ENCODE measurements around the gene MCUR1. TPM values are rescaled to one million over a fixed set of nuclear protein-coding genes. Genes with fewer than 3 reads are reported as not detected.
"Not testable (repeated sequence)": the region's sequence is repeated elsewhere in the genome, so short reads cannot be mapped to it uniquely, and the experiment has no call there.

The MCUR1 gene
- polyA plus RNA-seq, 4 donors, result 53.4 to 70.1 (median 63.5) TPM

GRCh38 chr6:13829419-13829818 is 15.1 kb upstream of the MCUR1 start:
- DNase-seq (ENCODE audit: low read depth in 4 of 4, low spot score in 3 of 4), result not testable (repeated sequence)

GRCh38 chr6:13828656-13829301 is 14.4 kb upstream of the MCUR1 start:
- not testable (repeated sequence) for DNase-seq (ENCODE audit: low read depth in 4 of 4, low spot score in 3 of 4)

DNA sequence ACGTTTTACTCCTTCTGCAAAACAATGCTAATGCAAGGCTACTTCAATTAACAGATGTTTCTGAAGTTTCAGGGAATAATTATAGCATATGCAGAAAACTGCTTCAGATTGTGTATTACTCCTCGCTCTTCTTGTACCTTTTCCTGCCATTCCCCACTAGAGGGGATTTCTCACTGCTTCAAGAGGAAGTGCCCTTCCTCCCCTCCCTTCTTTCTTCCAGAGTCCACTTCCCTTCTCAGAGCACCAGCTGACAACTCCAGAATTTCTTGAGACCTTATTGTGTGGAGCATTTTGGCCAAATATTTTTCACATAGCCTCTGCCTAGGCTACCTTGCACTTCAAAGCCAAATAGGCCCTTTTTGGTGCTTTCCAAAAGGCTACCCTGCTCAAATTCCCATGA is 12.7 kb upstream of the MCUR1 start:
- DNase-seq (ENCODE audit: low read depth in 4 of 4, low spot score in 3 of 4), result no peak

DNA sequence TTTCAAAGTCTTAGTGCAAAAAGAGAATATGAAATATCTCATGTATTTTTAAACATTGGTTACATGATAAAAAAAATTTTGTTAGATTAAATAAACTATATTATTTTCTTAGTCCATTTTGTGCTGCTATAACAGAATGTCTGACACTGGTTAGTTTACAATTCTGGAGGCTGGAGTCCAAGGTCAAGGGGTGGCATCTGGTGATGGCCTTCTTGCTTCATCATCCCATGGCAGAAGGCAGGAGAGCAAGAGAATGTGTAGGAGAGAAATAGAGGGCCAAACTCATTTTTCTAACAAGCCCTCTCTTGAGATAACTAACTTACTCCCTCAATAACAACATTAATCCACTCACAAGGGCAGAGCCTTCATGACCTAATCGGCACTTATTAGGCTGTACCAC is 11.5 kb upstream of the MCUR1 start:
- DNase-seq (ENCODE audit: low read depth in 4 of 4, low spot score in 3 of 4), result no peak

GRCh38 chr6:13818341-13818740 is 4.0 kb upstream of the MCUR1 start:
- no peak for DNase-seq (ENCODE audit: low read depth in 4 of 4, low spot score in 3 of 4)

DNA sequence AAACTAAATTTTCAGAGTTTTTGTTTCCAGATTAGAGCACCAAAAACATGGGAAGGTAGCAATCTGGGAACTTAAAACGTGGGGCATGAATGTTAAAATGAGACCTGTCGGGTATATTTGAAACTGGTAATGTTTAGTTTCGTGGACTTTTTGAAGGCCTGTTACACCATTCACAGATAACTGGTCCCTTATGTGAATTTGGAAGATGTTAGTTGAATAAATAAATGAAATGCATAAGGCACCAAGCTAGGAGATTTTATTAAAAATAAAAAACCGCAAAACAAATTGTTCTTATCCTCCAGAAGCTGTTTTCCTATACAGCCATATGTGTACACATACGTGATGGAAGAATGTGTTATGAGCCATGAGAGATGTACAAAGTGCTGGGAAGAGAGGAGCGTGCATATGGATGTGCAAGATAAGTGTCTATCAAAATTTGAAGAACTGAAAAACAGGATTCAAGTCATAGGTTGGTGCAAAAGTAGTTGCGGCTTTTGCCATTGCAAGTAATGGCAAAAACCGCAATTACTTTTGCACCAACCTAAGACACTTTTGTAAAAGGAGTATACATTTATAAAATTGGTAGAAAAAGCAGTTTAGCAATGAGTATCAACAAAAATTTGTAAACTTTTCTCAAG is 700 bp upstream of the MCUR1 start:
- DNase-seq (ENCODE audit: low read depth in 4 of 4, low spot score in 3 of 4), result no peak

DNA sequence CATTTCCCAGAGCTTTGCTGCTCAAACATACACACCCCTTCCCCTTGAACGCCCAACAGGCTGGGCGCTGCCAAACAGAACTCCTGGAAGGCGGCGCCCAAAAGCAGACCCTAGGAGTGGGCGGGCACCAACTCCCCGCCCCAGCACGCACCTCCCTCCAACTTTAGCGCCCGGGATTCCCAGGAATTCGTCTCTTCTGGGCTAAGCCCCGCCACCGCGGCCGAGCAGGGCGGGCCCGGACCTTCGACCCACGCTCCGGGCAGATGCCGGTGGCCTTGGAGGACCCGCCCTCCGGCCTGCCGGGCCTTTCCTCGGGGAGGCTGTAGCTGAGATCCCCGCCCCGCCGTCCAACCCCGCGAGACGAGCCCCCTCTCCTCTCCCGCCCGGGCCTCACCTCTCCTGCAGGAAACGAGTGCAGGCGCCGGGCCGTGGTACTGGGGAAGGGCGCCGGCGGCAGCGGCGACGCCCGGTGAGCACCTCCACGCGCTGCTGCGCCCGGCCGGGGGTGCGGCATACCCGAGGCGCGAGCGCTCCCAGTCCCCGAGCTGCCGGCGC is 659 bp downstream of the MCUR1 start:
- peak in 3 of 4 donors; percentile 41 to 65 (median 65) for DNase-seq (ENCODE audit: low read depth in 4 of 4, low spot score in 3 of 4)

DNA sequence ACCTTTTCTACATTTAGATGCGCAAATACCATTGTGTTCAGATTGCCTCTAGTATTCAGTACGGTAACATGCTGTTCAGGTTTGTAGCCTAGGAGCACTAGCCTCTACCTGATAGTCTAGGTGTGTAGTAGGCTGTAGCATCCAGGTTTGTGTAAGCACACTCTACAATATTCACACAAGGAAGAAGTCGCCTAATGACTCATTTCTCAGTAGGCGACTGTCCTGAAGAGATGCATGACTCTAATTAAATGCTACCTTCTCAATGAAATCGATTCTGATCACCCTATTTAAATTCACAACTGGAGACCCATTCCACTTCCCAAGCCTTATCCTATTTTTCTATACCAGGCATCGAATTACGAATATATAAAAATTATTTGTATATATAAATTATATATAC is 1.3 kb downstream of the MCUR1 start:
- no peak for DNase-seq (ENCODE audit: low read depth in 4 of 4, low spot score in 3 of 4)

DNA sequence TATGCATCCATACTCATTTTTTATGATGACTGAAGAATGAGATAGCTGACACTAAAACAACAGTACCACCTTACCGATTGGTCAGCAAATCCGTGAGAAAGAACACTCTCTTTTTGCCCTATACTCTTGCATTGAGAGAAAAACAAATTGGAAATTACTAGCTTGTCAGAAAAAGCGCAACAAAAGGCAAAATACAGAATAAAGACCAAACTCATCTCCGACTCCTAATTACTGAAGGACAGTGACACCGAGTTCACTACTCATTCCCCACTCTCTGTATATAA is 2.1 kb downstream of the MCUR1 start:
- no peak for DNase-seq (ENCODE audit: low read depth in 4 of 4, low spot score in 3 of 4)

DNA sequence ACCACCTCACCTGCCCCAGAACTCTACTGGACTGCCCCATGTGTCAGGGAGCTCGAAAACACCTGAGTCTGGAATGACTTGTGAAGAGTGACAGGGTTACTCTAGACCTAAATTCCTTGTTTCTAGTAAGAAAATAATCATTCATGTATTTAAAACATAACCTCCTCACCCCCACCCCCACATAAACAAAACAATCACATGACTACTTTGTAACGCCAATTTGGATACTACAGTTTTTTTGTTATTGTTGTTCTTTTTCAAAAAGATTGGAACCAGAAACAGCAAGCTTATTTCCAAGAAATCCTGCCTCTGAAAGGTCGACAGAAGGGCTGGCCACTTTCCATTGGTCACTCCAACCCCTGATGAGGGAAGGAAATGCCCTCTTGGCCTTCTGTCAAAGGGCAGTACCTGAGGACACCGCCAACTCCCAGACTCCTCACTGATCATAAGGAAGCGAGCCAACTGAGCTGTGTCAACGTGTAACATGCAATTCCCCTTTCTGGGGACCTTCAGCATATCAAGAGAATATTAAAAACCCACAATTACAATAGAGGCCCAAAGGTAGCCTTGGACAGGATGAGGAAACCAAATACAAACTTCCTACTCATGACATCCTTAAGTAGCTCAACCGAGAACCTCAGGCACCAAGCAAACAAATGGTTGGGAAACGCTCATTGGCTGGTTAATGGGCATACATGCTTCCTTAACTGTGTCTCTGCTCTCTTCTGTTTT is 2.6 kb downstream of the MCUR1 start:
- DNase-seq (ENCODE audit: low read depth in 4 of 4, low spot score in 3 of 4), result no peak

DNA sequence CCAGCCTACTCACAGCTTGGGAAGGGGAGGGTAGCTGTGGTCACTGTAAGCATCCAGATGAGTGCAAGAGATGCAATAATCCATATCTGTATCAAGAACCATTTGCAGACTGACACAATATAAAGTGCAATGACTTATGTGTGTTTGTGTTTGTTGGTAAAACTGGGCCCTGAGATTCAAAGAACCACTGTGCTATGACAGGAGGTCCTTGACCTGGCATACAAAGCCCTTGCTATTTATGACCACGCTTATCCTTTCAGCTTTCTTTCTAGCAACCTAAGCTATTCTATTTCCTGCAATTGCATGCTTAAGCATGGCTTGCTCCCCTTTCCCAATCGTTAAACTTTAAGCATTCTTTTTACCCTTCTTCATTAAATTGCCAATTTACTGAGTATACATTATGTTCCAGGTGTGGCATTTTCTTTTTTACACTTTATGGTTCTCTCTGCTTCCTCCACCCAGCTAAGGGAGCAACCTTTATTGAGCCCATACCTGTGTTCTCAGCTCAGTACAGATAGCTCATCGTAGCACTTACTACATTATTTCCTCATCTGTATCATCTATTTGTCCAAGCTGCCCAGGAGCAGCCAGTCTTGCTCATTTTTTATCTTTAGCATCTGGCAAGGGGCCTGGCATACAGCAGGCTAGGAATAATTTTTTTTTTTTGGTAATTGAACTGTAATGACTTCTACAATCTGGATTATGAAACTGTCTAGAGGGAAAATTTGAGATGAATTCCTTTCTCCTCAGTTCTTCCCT is 3.5 kb downstream of the MCUR1 start:
- no peak for DNase-seq (ENCODE audit: low read depth in 4 of 4, low spot score in 3 of 4)

DNA sequence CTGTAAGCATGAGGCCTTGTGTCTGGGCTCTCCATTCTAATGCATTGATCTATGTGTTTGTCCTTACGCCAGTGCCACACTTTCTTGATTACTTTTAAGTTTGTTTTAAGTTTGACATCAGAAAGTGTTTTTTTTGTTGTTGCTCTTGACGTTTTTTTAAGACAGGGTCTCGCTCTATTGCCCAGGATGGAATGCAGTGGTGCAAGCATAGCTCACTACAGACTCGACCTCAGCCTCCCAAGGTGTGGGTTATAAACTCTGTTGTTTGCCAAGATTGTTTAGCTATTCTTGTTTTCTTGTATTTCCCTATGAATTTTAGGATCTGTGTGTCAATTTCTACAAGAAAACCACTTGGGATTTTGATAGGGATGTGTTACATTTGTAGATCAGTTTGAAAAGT is 5.6 kb downstream of the MCUR1 start:
- no peak for DNase-seq (ENCODE audit: low read depth in 4 of 4, low spot score in 3 of 4)

- no peak for DNase-seq (ENCODE audit: low read depth in 4 of 4, low spot score in 3 of 4)
These were observed 6.7 kb downstream of the MCUR1 start for GRCh38 chr6:13807696-13808095.

GRCh38 chr6:13803581-13803980 is 10.8 kb downstream of the MCUR1 start:
- no peak for DNase-seq (ENCODE audit: low read depth in 4 of 4, low spot score in 3 of 4)

DNA sequence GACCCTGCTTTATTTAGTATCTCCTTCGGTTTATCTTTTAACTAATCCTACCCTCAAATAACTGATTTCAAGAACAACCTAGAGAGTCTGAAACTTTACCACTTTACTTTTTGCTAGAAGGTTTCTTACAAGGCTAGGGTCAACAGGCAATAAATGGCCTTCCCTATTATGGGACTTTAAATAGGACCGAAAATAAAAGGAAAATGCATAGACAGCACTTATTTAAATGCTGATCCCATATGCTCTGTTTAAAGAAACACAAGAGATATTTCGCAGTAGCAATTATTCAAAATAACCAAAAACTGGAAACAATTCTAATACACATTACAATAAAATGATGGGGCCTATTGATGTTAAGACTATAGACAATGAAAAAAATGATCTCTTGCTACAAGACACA is 13.7 kb downstream of the MCUR1 start:
- DNase-seq (ENCODE audit: low read depth in 4 of 4, low spot score in 3 of 4), result no peak

GRCh38 chr6:13796781-13797180 is 17.6 kb downstream of the MCUR1 start:
- no peak for DNase-seq (ENCODE audit: low read depth in 4 of 4, low spot score in 3 of 4)

- DNase-seq (ENCODE audit: low read depth in 4 of 4, low spot score in 3 of 4), result peak in 3 of 4 donors; percentile 68 to 76 (median 71)
These were observed 19.2 kb downstream of the MCUR1 start for GRCh38 chr6:13795041-13795750.

- no peak for DNase-seq (ENCODE audit: low read depth in 4 of 4, low spot score in 3 of 4)
These were observed 20.2 kb downstream of the MCUR1 start for GRCh38 chr6:13794184-13794583.

DNA sequence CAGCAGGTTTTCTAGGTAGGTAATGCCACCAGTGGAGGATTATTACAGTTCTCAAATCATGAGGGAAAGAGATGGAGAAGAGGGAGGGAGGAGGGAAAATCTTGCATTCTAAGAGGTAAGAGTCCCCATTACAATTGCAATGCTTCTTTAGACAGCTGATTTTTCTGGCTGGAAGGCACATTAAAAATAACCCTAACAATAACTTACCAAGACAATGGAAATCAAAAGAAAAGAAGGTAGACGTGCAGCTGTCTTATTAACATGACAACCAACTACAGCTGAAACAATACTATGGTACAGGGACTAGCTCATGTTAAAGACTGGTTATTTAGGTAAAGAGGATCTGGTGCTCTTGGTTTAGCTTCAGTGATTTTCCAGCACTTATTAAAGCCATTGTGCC is 24.6 kb downstream of the MCUR1 start:
- DNase-seq (ENCODE audit: low read depth in 4 of 4, low spot score in 3 of 4), result no peak

GRCh38 chr6:13788820-13789219 is 25.5 kb downstream of the MCUR1 start:
- no peak for DNase-seq (ENCODE audit: low read depth in 4 of 4, low spot score in 3 of 4)
